Measurements from ENCODE around the gene MTOR.

- TF ChIP-seq POLR2AphosphoS5 (IDR thresholded peaks at IDR 0.05; ENCODE audit: borderline replicate concordance, low read depth, low read length) (no peak), EZH2 (IDR thresholded peaks at IDR 0.05) (no peak), FOXP2 (optimal IDR thresholded peaks at IDR 0.05; ENCODE audit: control extremely low read depth, extremely low read length, insufficient read depth) (no peak)
Measured at GRCh38 chr1:11279630-11280029, 17.3 kb upstream of the MTOR start.
